Osteoblast (primary cell): ENCODE measurements around the gene SLC12A5. TPM values are rescaled to one million over a fixed set of nuclear protein-coding genes. Genes with fewer than 3 reads are reported as not detected.
"Not testable (repeated sequence)": the region's sequence is repeated elsewhere in the genome, so short reads cannot be mapped to it uniquely, and the experiment has no call there.

Experiments
- DNase-seq: peaks from one replicate; pipeline ENCODE4 v3.0.0; 2011; ENCODE audit warnings: low spot score, mixed read lengths; ENCODE audit not compliant: insufficient read length; ENCODE audit errors: missing footprints
- H2AFZ ChIP-seq: 2 replicates; pipeline ENCODE4 v1.6.0; 2011; ENCODE audit warnings: mild to moderate bottlenecking, low read length
- H3K27ac ChIP-seq: 2 replicates; pipeline ENCODE4 v1.5.1; 2011; ENCODE audit warnings: mild to moderate bottlenecking, low read depth, low read length, moderate library complexity
- H3K27me3 ChIP-seq: 2 replicates; pipeline ENCODE4 v1.6.0; 2012; ENCODE audit warnings: mild to moderate bottlenecking, control low read depth, inconsistent platforms, low read length, moderate library complexity; ENCODE audit not compliant: insufficient read depth
- H3K36me3 ChIP-seq: 2 replicates; pipeline ENCODE4 v1.5.1; 2011; ENCODE audit warnings: mild to moderate bottlenecking, low read length, control low read depth, moderate library complexity; ENCODE audit not compliant: insufficient read depth
- H3K4me1 ChIP-seq: 2 replicates; pipeline ENCODE4 v1.5.1; 2011; ENCODE audit warnings: mild to moderate bottlenecking, low read length, control low read depth, moderate library complexity; ENCODE audit not compliant: insufficient read depth
- H3K4me2 ChIP-seq: 2 replicates; pipeline ENCODE4 v1.6.0; 2011; ENCODE audit warnings: mild to moderate bottlenecking, low read length; ENCODE audit not compliant: insufficient read depth
- H3K4me3 ChIP-seq: fragments of 200-600 bp; sonication (generic); 3 replicates; pipeline ENCODE4 v1.5.1; 2012; ENCODE audit warnings: mild to moderate bottlenecking, low read length, inconsistent platforms; ENCODE audit not compliant: insufficient read depth
- H3K79me2 ChIP-seq: 2 replicates; pipeline ENCODE4 v1.6.0; 2012; ENCODE audit warnings: mild to moderate bottlenecking, low read length, control low read depth, inconsistent platforms; ENCODE audit not compliant: insufficient read depth
- H3K9me3 ChIP-seq: 2 replicates; pipeline ENCODE4 v1.5.1; 2011; ENCODE audit warnings: low read depth, low read length, control low read depth
- H4K20me1 ChIP-seq: 2 replicates; pipeline ENCODE4 v1.6.0; 2012; ENCODE audit warnings: mild to moderate bottlenecking, low read length, control low read depth; ENCODE audit not compliant: insufficient read depth
- CTCF ChIP-seq: IDR thresholded peaks from 2 replicates; pipeline ENCODE4 v1.5.1; 2011; ENCODE audit warnings: mild to moderate bottlenecking, low read depth, low read length, moderate library complexity; ENCODE audit errors: extremely low read depth
- total RNA-seq: library from RNA; depleted of rRNA; stranded (reverse); fragments of >200 nt; gene quantifications from 2 replicates; pipeline ENCODE4 v1.2.3, GENCODE V29; 2012

SLC12A5 gene
- total RNA-seq, 1 donor, result under 0.01 TPM

- TF ChIP-seq CTCF, result peak; percentile 12
- Histone ChIP-seq H3K9me3 (no peaks in the 10 kb centered on the region), H3K27me3 (peaks cover 13% of the 10 kb centered on the region), H3K79me2 (peaks cover 9% of the 10 kb centered on the region), H4K20me1 (peaks cover 5% of the 10 kb centered on the region), H3K4me3 (no peak overlapping the region), H2AFZ (no peak overlapping the region), H3K4me1 (peaks cover 10% of the 10 kb centered on the region), H3K36me3 (no peaks in the 10 kb centered on the region), H3K27ac (no peak overlapping the region), H3K4me2 (no peak overlapping the region)
- no peak for DNase-seq
These were observed 64.5 kb downstream of the SLC12A5 start for GRCh38 chr20:46093531-46093930.

- Histone ChIP-seq H3K79me2 (no peaks in the 10 kb centered on the region), H3K4me2 (peak overlapping the region; percentile 18), H3K4me3 (no peak overlapping the region), H3K4me1 (no peaks in the 10 kb centered on the region), H3K27me3 (peaks cover 39% of the 10 kb centered on the region), H4K20me1 (no peaks in the 10 kb centered on the region), H3K36me3 (no peaks in the 10 kb centered on the region), H3K9me3 (no peaks in the 10 kb centered on the region), H2AFZ (peak overlapping the region; percentile 41), H3K27ac (no peak overlapping the region)
- TF ChIP-seq CTCF, result no peak
- no peak for DNase-seq
These were observed 70.7 kb downstream of the SLC12A5 start for GRCh38 chr20:46099491-46100287.

- not testable (repeated sequence) for H3K4me1 ChIP-seq, H3K9me3 ChIP-seq, H3K79me2 ChIP-seq, H3K4me3 ChIP-seq, H3K36me3 ChIP-seq, H2AFZ ChIP-seq, H3K4me2 ChIP-seq, H4K20me1 ChIP-seq, DNase-seq, H3K27ac ChIP-seq
- H3K27me3 ChIP-seq, result peaks cover 44% of the 10 kb centered on the region
These were observed 71.4 kb downstream of the SLC12A5 start for GRCh38 chr20:46100444-46100843.

GRCh38 chr20:46100988-46101387, 72.0 kb downstream of the SLC12A5 start:
- Histone ChIP-seq H2AFZ (no peak overlapping the region), H3K27ac (no peak overlapping the region), H4K20me1 (no peaks in the 10 kb centered on the region), H3K27me3 (peaks cover 46% of the 10 kb centered on the region), H3K9me3 (no peaks in the 10 kb centered on the region), H3K4me2 (no peak overlapping the region), H3K79me2 (no peaks in the 10 kb centered on the region), H3K4me1 (no peaks in the 10 kb centered on the region), H3K4me3 (no peak overlapping the region), H3K36me3 (no peaks in the 10 kb centered on the region)
- DNase-seq, result no peak
- TF ChIP-seq CTCF, result no peak
